ENCODE results near the gene CGB7.
"Not testable (repeated sequence)": the region's sequence is repeated elsewhere in the genome, so short reads cannot be mapped to it uniquely, and the experiment has no call there.

The CGB7 gene

GRCh38 chr19:49073514-49074378 lies 16.2 kb upstream of the CGB7 start:
- no peak for DNase-seq (ENCODE audit: low read depth in 2 of 2, low spot score in 1 of 2)

- DNase-seq (ENCODE audit: low read depth in 2 of 2, low spot score in 1 of 2), result no peak
Observed at GRCh38 chr19:49071860-49072547, 14.5 kb upstream of the CGB7 start.

GRCh38 chr19:49070416-49070815 lies 12.9 kb upstream of the CGB7 start:
- DNase-seq (ENCODE audit: low read depth in 2 of 2, low spot score in 1 of 2), result no peak

- no peak for DNase-seq (ENCODE audit: low read depth in 2 of 2, low spot score in 1 of 2)
Observed at GRCh38 chr19:49069026-49069425, 11.5 kb upstream of the CGB7 start.

- no peak for DNase-seq (ENCODE audit: low read depth in 2 of 2, low spot score in 1 of 2)
Observed at GRCh38 chr19:49067554-49067953, 10.0 kb upstream of the CGB7 start.

GRCh38 chr19:49065905-49066512 lies 8.5 kb upstream of the CGB7 start:
- no peak for DNase-seq (ENCODE audit: low read depth in 2 of 2, low spot score in 1 of 2)

- DNase-seq (ENCODE audit: low read depth in 2 of 2, low spot score in 1 of 2), result no peak
Observed at GRCh38 chr19:49064768-49065611, 7.4 kb upstream of the CGB7 start, which contains the start of gene NTF4. TSS of gene NTF4 (minus strand) at chr19:49064818. CDS start at chr19:49061997, 2,821 bp downstream.

- no peak for DNase-seq (ENCODE audit: low read depth in 2 of 2, low spot score in 1 of 2)
Observed at GRCh38 chr19:49064029-49064629, 6.6 kb upstream of the CGB7 start.

GRCh38 chr19:49061445-49061844 lies 3.9 kb upstream of the CGB7 start:
- DNase-seq (ENCODE audit: low read depth in 2 of 2, low spot score in 1 of 2), result no peak

- DNase-seq (ENCODE audit: low read depth in 2 of 2, low spot score in 1 of 2), result no peak
Observed at GRCh38 chr19:49061000-49061399, 3.5 kb upstream of the CGB7 start.

- no peak for DNase-seq (ENCODE audit: low read depth in 2 of 2, low spot score in 1 of 2)
Observed at GRCh38 chr19:49059053-49059452, 1.5 kb upstream of the CGB7 start.

GRCh38 chr19:49058562-49058961 lies 1.0 kb upstream of the CGB7 start:
- DNase-seq (ENCODE audit: low read depth in 2 of 2, low spot score in 1 of 2), result no peak

- DNase-seq (ENCODE audit: low read depth in 2 of 2, low spot score in 1 of 2), result not testable (repeated sequence)
Observed at GRCh38 chr19:49056902-49057596, 500 bp downstream of the CGB7 start.

GRCh38 chr19:49056101-49056901 lies 1.2 kb downstream of the CGB7 start:
- peak in 1 of 2 donors; percentile 17 for DNase-seq (ENCODE audit: low read depth in 2 of 2, low spot score in 1 of 2)

GRCh38 chr19:49050376-49051033 lies 7.0 kb downstream of the CGB7 start:
- not testable (repeated sequence) for DNase-seq (ENCODE audit: low read depth in 2 of 2, low spot score in 1 of 2)

GRCh38 chr19:49049834-49050233 lies 7.7 kb downstream of the CGB7 start:
- not testable (repeated sequence) for DNase-seq (ENCODE audit: low read depth in 2 of 2, low spot score in 1 of 2)

- not testable (repeated sequence) for DNase-seq (ENCODE audit: low read depth in 2 of 2, low spot score in 1 of 2)
Observed at GRCh38 chr19:49049011-49049410, 8.5 kb downstream of the CGB7 start, which contains the start of gene CGB8. TSS of gene CGB8 (minus strand) at chr19:49049111. CDS start at chr19:49048739, 372 bp downstream.

- not testable (repeated sequence) for DNase-seq (ENCODE audit: low read depth in 2 of 2, low spot score in 1 of 2)
Observed at GRCh38 chr19:49043548-49043947, 14.0 kb downstream of the CGB7 start, which contains the start of gene CGB5. TSS of gene CGB5 (plus strand) at chr19:49043848. CDS start at chr19:49044210, 362 bp downstream.

Measured in stimulated activated CD8-positive, alpha-beta memory T cell treated with anti-CD3 and anti-CD28 coated beads, Interleukin-4, amount 100 ng/mL, for 1 hour (primary cell).